ENCODE results near the gene KCTD1. TPM values are rescaled to one million over a fixed set of nuclear protein-coding genes. Genes with fewer than 3 reads are reported as not detected.

KCTD1 gene
- total RNA-seq: 10 to 100 TPM; 10.7 to 36.9 (median 21.7) TPM

- H3K4me1 ChIP-seq (replicated peaks in 1 of 2): peaks cover 19 to 27% of the 10 kb centered on the region in 2 donors
- in situ Hi-C loops (cut with MboI; ENCODE audit: low pct_unique_long_range_greater_than_20kb in 2 of 9, low sequenced_read_pairs in 9 of 9, unreplicated experiment in 9 of 9): no loop called here
- WGBS, 10 experiments: 0% methylated on average over 4 to 11 of the region's 88 CpGs; no CpG with 5 or more reads in 8 of the 10 experiments
Measured at GRCh38 chr18:26548415-26549262, at the start of gene KCTD1. KCTD1 (minus strand) TSS chr18:26548553; CDS start chr18:26548536, 17 bp downstream.

GRCh38 chr18:26593365-26594320 is 45.3 kb upstream of the KCTD1 start:
- ATAC-seq (replicated peaks in 6 of 8): peak in 1 of 8 experiments; percentile 24
- Histone ChIP-seq H3K4me3 (no peak overlapping the region), H3K27ac (no peak overlapping the region), H3K4me1 (replicated peaks in 1 of 2) (no peaks in the 10 kb centered on the region)
- 0 to 76% (median 29%) methylated on average over 1 to 2 of the region's 2 CpGs; no CpG with 5 or more reads in 4 of the 10 experiments for WGBS, 10 experiments
- in situ Hi-C loops (cut with MboI; ENCODE audit: low pct_unique_long_range_greater_than_20kb in 2 of 9, low sequenced_read_pairs in 9 of 9, unreplicated experiment in 9 of 9): no loop called here

More at GRCh38 chr18:26548415-26549262, at the start of gene KCTD1:
- peak; percentile 42 to 69 (median 60) for ATAC-seq (replicated peaks in 6 of 8)
- peak within 1 kb of the TSS; percentile 50 to 52 for H3K27ac ChIP-seq
- peak within 1 kb of the TSS; percentile 69 to 100 (median 92) for H3K4me3 ChIP-seq

- no peak overlapping the region for H3K4me3 ChIP-seq
- 60 to 100% (median 92%) methylated on average over 1 to 5 of the region's 6 CpGs; no CpG with 5 or more reads in 2 of the 10 experiments for WGBS, 10 experiments
- H3K4me1 ChIP-seq (replicated peaks in 1 of 2): no peaks in the 10 kb centered on the region
- no peak for ATAC-seq (replicated peaks in 6 of 8)
- in situ Hi-C loops (cut with MboI; ENCODE audit: low pct_unique_long_range_greater_than_20kb in 2 of 9, low sequenced_read_pairs in 9 of 9, unreplicated experiment in 9 of 9): no loop called here
- H3K27ac ChIP-seq: no peak overlapping the region
Measured at GRCh38 chr18:26584745-26585144, 36.4 kb upstream of the KCTD1 start.

- 0 to 100% (median 85%) methylated on average over 1 to 6 of the region's 6 CpGs; no CpG with 5 or more reads in 1 of the 10 experiments for WGBS, 10 experiments
- Histone ChIP-seq H3K4me3 (no peak overlapping the region), H3K27ac (no peak overlapping the region), H3K4me1 (replicated peaks in 1 of 2) (peaks cover 0 to 10% of the 10 kb centered on the region in 2 donors)
- ATAC-seq (replicated peaks in 6 of 8): no peak
- in situ Hi-C loops (cut with MboI; ENCODE audit: low pct_unique_long_range_greater_than_20kb in 2 of 9, low sequenced_read_pairs in 9 of 9, unreplicated experiment in 9 of 9): no loop called here
Measured at GRCh38 chr18:26579941-26580618, 31.7 kb upstream of the KCTD1 start.

- ATAC-seq (replicated peaks in 6 of 8): peak in 4 of 8 experiments; percentile 15 to 49 (median 35)
- H3K4me3 ChIP-seq: no peak overlapping the region
- in situ Hi-C loops (cut with MboI; ENCODE audit: low pct_unique_long_range_greater_than_20kb in 2 of 9, low sequenced_read_pairs in 9 of 9, unreplicated experiment in 9 of 9): no loop called here
- H3K27ac ChIP-seq: no peak overlapping the region
- WGBS, 10 experiments: 0 to 95% (median 75%) methylated on average over 1 to 8 of the region's 8 CpGs
- peaks cover 0 to 11% of the 10 kb centered on the region in 2 donors for H3K4me1 ChIP-seq (replicated peaks in 1 of 2)
Measured at GRCh38 chr18:26575865-26576217, 27.5 kb upstream of the KCTD1 start.

DNA sequence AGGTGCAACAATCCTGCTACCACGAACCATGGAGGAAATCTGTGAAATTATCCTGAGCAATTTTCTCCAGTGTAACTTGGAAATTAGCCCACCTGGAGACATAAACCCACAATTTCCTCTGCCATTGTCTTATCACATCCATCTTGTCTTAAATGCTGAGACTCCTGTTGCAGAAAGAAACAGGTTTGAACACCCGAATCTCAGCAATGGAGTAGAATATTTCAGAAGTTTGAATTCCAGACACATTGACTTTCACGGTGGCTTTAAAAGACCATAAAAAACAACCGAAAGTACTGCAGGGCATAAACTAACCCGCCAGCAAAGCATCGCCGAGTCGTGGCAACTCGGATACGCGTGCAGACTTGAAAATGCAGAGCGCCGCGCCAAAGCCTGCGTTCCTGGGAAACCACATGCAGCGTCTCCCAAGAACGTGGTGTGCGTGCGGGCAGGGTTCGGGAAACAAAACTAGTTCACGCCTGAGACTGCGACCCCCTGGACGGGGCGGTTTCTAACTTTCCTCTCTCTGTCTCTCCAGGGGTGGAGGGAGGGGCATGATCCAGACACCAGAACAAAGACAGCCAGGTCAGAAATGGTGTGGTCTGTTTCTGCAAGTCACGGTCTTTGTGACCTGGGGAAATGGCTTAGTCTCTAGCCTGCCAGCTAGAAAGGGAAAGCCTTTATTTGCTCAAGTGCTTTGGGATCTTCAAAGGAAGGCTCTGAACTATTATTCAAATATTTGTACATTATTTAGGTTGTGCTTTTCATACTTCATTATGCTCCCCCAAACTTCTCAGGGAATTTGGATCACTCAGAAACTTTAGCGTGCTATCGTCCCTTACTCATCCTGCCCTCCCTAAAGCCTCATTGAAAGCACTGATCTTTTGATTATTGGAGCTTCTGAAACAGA is 26.9 kb upstream of the KCTD1 start:
- in situ Hi-C loops (cut with MboI; ENCODE audit: low pct_unique_long_range_greater_than_20kb in 2 of 9, low sequenced_read_pairs in 9 of 9, unreplicated experiment in 9 of 9): no loop called here
- WGBS, 10 experiments: 2 to 100% (median 36%) methylated on average over 1 to 15 of the region's 27 CpGs
- H3K27ac ChIP-seq: no peak overlapping the region
- peak overlapping the region; percentile 10 to 31 (median 15) for H3K4me3 ChIP-seq
- H3K4me1 ChIP-seq (replicated peaks in 1 of 2): peaks cover 0 to 11% of the 10 kb centered on the region in 2 donors
- ATAC-seq (replicated peaks in 6 of 8): peak; percentile 51 to 89 (median 80)

DNA sequence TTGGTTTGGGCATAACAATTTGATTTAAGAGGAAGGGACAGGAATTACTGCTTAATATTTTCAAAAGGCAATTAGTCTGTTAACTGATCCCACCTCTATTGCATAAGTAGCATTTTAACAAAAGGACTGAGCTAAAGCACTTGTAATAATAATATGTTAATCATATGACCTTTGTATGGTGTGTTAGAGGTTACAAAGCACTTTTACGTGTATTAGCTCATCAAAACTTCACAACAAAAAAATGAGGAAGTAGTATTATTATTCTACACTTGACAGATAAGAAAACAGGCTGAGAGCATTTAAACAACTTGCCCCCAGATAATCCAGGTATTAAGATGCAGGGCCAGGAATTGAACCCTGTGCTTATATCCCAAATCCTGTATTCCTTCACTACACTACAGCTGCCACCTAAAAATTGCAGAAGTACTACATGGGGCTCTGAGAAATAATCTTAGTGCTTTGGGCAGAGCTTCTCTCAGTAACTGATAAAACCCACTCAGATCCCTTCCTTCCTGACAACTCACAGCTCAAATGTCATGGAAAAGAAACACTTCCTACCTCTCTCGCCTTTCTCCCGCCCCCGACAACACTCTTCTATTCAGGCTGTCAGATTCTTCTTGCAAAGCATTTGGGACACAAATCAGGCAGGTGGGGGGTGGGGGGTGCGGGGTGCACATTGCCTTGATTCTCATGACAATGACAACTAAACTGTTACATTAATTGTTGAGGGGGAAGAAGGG is 20.7 kb upstream of the KCTD1 start:
- WGBS, 10 experiments: 33 to 86% (median 55%) methylated on average over 1 to 4 of the region's 5 CpGs; no CpG with 5 or more reads in 1 of the 10 experiments
- Histone ChIP-seq H3K27ac (no peak overlapping the region), H3K4me3 (no peak overlapping the region), H3K4me1 (replicated peaks in 1 of 2) (peaks cover 0 to 5% of the 10 kb centered on the region in 2 donors)
- ATAC-seq (replicated peaks in 6 of 8): no peak
- in situ Hi-C loops (cut with MboI; ENCODE audit: low pct_unique_long_range_greater_than_20kb in 2 of 9, low sequenced_read_pairs in 9 of 9, unreplicated experiment in 9 of 9): no loop called here

- WGBS, 10 experiments: 8 to 100% (median 76%) methylated on average over 1 of the region's 1 CpG; no CpG with 5 or more reads in 2 of the 10 experiments
- Histone ChIP-seq H3K4me3 (no peak overlapping the region), H3K4me1 (replicated peaks in 1 of 2) (peaks cover 0 to 5% of the 10 kb centered on the region in 2 donors), H3K27ac (no peak overlapping the region)
- in situ Hi-C loops (cut with MboI; ENCODE audit: low pct_unique_long_range_greater_than_20kb in 2 of 9, low sequenced_read_pairs in 9 of 9, unreplicated experiment in 9 of 9): no loop called here
- ATAC-seq (replicated peaks in 6 of 8): no peak
Measured at GRCh38 chr18:26568513-26568912, 20.2 kb upstream of the KCTD1 start.

DNA sequence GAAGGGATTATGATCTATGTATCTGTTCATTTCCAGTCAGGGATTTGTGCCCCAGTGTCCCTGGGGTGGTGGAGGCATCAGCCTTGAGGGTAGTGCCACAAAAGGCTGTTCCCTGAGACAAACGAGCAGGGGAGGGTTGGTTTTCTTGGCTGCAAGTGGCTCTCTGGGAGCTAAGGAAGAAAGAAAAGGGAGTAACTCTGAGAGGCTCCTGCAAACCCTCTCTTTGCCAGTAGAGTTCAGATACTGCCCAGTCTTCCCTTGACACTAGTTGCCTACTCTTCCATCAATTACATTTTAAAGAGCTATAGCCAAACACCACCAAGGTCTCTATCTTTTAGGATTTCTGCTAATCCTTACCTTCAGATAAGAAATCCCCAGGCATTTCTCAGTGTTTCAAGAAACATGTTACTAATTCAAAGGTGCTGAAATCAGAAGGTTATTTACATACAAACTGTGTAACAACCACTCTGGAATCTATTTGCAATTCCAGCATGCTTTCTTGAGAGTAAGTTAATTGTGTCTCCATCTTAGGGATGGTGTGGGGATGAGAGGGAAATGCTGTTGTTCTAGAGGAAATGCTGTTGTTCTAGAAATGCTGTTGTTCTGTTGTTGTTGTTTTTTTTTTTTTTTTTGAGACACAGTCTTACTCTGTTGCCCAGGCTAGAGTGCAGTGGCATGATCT is 18.7 kb upstream of the KCTD1 start:
- Histone ChIP-seq H3K4me1 (replicated peaks in 1 of 2) (peaks cover 0 to 5% of the 10 kb centered on the region in 2 donors), H3K4me3 (no peak overlapping the region), H3K27ac (no peak overlapping the region)
- peak in 3 of 8 experiments; percentile 81 to 88 (median 87) for ATAC-seq (replicated peaks in 6 of 8)
- 0 to 67% (median 33%) methylated on average over 1 of the region's 1 CpG; no CpG with 5 or more reads in 5 of the 10 experiments for WGBS, 10 experiments
- in situ Hi-C loops (cut with MboI; ENCODE audit: low pct_unique_long_range_greater_than_20kb in 2 of 9, low sequenced_read_pairs in 9 of 9, unreplicated experiment in 9 of 9): no loop called here

DNA sequence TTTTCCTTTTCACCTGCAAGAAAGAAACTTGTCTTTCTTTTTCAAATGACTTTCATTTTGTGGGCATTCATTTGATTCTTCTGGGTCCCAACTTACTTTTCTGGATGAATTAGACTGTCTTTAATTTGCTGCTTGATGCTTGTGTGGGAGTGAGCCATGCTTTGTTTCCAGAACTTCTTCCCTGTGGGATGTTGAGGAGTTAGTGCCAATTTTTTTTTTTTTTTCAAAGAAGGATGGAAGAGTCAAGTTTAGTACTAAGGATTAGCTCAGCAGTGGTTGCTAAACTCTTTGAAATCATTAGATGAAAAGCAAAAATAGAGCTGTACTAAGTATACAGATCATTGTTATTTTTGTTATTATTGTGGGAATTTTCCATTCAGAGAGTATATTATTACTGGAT is 17.2 kb upstream of the KCTD1 start:
- Histone ChIP-seq H3K27ac (no peak overlapping the region), H3K4me1 (replicated peaks in 1 of 2) (peaks cover 0 to 5% of the 10 kb centered on the region in 2 donors), H3K4me3 (no peak overlapping the region)
- no peak for ATAC-seq (replicated peaks in 6 of 8)
- in situ Hi-C loops (cut with MboI; ENCODE audit: low pct_unique_long_range_greater_than_20kb in 2 of 9, low sequenced_read_pairs in 9 of 9, unreplicated experiment in 9 of 9): no loop called here

GRCh38 chr18:26563024-26563423 is 14.7 kb upstream of the KCTD1 start:
- no peak for ATAC-seq (replicated peaks in 6 of 8)
- in situ Hi-C loops (cut with MboI; ENCODE audit: low pct_unique_long_range_greater_than_20kb in 2 of 9, low sequenced_read_pairs in 9 of 9, unreplicated experiment in 9 of 9): no loop called here
- H3K4me1 ChIP-seq (replicated peaks in 1 of 2): no peaks in the 10 kb centered on the region
- 0 to 92% (median 58%) methylated on average over 1 to 3 of the region's 3 CpGs; no CpG with 5 or more reads in 1 of the 10 experiments for WGBS, 10 experiments
- H3K4me3 ChIP-seq: no peak overlapping the region
- H3K27ac ChIP-seq: no peak overlapping the region
